DND-41 (cell line): ENCODE measurements around the gene TPM1.

ENCODE experiments used
- CTCF ChIP-seq: IDR thresholded peaks from 2 replicates; pipeline ENCODE4 v1.5.1; 2012; ENCODE audit warnings: borderline replicate concordance, low read length, moderate library complexity, mild to moderate bottlenecking; ENCODE audit not compliant: poor library complexity, severe bottlenecking; ENCODE audit errors: extremely low read depth
- EZH2 ChIP-seq: IDR thresholded peaks from 3 replicates; pipeline ENCODE4 v1.6.1; 2012; ENCODE audit warnings: borderline replicate concordance, low read depth, mild to moderate bottlenecking, moderate library complexity, low read length, inconsistent platforms; ENCODE audit not compliant: severe bottlenecking

DNA sequence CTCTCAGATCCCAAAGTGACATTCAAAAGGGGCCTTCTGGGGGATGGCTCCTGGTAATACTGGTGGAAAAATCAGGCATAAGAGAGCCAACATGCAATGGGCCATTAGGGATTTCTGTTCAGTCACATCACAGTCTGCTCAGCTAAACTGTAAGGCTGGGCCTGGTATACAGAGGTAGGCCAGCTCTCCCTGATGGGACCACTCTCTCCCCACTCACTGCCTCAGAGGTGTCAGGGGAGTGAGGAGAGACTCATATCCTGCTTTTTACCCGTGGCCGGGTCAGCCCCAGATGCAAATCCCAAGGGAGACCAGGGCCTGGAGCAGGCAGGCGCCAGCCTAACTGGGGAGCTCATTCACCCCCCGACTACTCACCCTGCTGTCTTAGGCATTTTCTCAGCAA lies 48.1 kb upstream of the TPM1 start:
- TF ChIP-seq CTCF (no peak), EZH2 (no peak)
